Measurements from ENCODE around the gene SNX17. TPM values are rescaled to one million over a fixed set of nuclear protein-coding genes. Genes with fewer than 3 reads are reported as not detected.
"Not testable (repeated sequence)": the region's sequence is repeated elsewhere in the genome, so short reads cannot be mapped to it uniquely, and the experiment has no call there.

SNX17 gene
- total RNA-seq, 5 donors from 2014 or later (not counting 1 experiment from before 2014, with no cell fraction given) = 77.9 to 130 (median 121) TPM

DNA sequence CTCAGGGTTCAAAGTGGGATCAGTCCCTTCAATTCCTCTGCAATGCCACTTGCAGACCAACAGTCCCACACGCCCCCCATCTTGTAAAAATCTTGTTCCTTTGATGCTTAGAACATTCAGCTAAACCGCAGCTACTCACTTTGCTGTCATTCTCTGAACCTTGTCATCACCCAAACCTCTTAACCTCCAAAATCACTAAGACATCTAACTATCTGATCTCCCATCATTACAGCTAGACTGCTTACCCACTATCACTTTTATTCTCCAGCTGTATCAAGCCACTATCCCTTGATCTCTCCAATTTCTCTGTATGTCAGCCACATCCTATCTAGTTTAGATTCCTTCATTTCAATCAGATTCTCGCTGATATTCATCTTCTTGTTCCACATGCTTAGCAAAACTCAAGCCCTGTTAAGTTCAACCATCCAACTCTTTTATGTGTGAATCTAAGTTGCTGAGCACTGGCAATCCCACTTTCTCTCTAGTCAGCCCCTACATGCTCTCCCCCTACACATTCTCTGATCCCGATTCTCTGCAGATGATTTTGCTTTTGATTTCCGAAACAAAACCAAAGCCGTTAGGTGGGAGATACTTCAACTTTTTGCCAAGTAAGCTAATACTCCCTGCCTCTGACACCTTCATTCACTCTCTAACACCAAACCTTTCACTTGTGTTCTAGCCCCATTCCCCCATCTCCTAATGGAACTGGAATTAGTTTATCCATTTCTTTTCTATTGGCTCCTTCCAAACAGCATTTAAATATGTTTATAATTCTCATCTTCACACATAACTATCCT lies 18.4 kb upstream of the SNX17 start:
- Mint-ChIP-seq H3K27me3 (no peaks in the 10 kb centered on the region), H3K9me3 (no peaks in the 10 kb centered on the region), H3K4me3 (peak overlapping the region in 2 of 3 donors; percentile 5 to 29), H3K27ac (peak overlapping the region; percentile 65 to 71), H3K36me3 (peaks cover 10% of the 10 kb centered on the region), H3K4me1 (peaks cover 66 to 73% (median 70%) of the 10 kb centered on the region in 3 donors)
- ATAC-seq (replicated peaks in 1 of 4) (peak in 1 of 4 experiments; percentile 22), DNase-seq (peak in 3 of 35 experiments; percentile 2 to 37 (median 17))
- WGBS (ENCODE audit: insufficient coverage) = 36% methylated on average over 4 of the region's 6 CpGs
- ChIA-PET POLR2A (interaction anchor here in 1 of 2 donors (1.0 kb wide), 1 partner anchor 18 kb away, joined by 3 read pairs; the partner anchor contains the start of genes EIF2B4 and SNX17), CTCF (interaction anchor here in 1 of 2 donors (0.7 to 0.8 kb wide), 2 partner anchors 9 to 12 kb away, joined by 4 to 5 read pairs; no protein-coding TSS in a partner anchor)
- H3K36me3 ChIP-seq (ENCODE audit: control insufficient read depth in 2 of 2, extremely low read depth in 1 of 2, insufficient read depth in 1 of 2, low read length in 1 of 2) = no peaks in the 10 kb centered on the region
- H3K27ac ChIP-seq (ENCODE audit: low read length) = no peak overlapping the region
- H3K9me3 ChIP-seq = no peaks in the 10 kb centered on the region
- H3K4me1 ChIP-seq (ENCODE audit: control insufficient read depth in 1 of 2, extremely low read depth in 1 of 2, insufficient read depth in 2 of 2, low read length in 2 of 2) = peaks cover 7 to 40% of the 10 kb centered on the region in 2 experiments
- no peaks in the 10 kb centered on the region for H3K27me3 ChIP-seq (replicated peaks in 1 of 2; ENCODE audit: control insufficient read depth in 2 of 2, extremely low read depth in 1 of 2, insufficient read depth in 2 of 2, low read length in 1 of 2)
- no peak overlapping the region for H3K4me3 ChIP-seq (ENCODE audit: control insufficient read depth in 1 of 2, extremely low read depth in 1 of 2, low read length in 1 of 2)

DNA sequence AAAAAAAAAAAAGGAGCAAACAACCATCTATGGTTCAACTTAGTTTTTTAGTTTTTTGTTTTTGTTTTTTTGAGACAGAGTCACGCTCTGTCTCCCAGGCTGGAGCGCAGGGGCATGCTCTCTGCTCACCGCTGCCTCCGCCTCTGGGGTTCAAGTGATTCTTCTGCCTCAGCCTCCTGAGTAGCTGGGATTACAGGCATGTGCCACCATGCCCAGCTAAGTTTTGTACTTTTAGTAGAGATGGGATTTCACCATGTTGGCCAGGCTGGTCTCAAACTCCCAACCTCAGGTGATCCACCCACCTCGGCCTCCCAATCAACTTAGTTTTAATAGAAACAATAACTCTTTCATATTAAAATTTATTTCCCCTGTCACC lies 17.0 kb upstream of the SNX17 start:
- not testable (repeated sequence) for H3K27ac Mint-ChIP-seq; H3K27ac ChIP-seq (ENCODE audit: low read length); H3K27me3 ChIP-seq (replicated peaks in 1 of 2; ENCODE audit: control insufficient read depth in 2 of 2, extremely low read depth in 1 of 2, insufficient read depth in 2 of 2, low read length in 1 of 2); H3K27me3 Mint-ChIP-seq; H3K36me3 Mint-ChIP-seq; H3K9me3 Mint-ChIP-seq; DNase-seq; H3K36me3 ChIP-seq (ENCODE audit: control insufficient read depth in 2 of 2, extremely low read depth in 1 of 2, insufficient read depth in 1 of 2, low read length in 1 of 2); ATAC-seq (replicated peaks in 1 of 4); H3K9me3 ChIP-seq; H3K4me3 ChIP-seq (ENCODE audit: control insufficient read depth in 1 of 2, extremely low read depth in 1 of 2, low read length in 1 of 2)
- peaks cover 9 to 51% of the 10 kb centered on the region in 2 experiments for H3K4me1 ChIP-seq (ENCODE audit: control insufficient read depth in 1 of 2, extremely low read depth in 1 of 2, insufficient read depth in 2 of 2, low read length in 2 of 2)
- POLR2A ChIA-PET = interaction anchor here (0.6 to 0.7 kb wide), 3 partner anchors 19 to 1448 kb away, joined by 4 to 5 read pairs (median 4); no protein-coding TSS in a partner anchor
- CTCF ChIA-PET = interaction anchor here in 1 of 2 donors (0.7 kb wide), 1 partner anchor 12 kb away, joined by 4 read pairs; no protein-coding TSS in a partner anchor
- 100% methylated on average over 1 of the region's 5 CpGs for WGBS (ENCODE audit: insufficient coverage)
- Mint-ChIP-seq H3K4me1 (peaks cover 68 to 73% (median 68%) of the 10 kb centered on the region in 3 donors), H3K4me3 (peak overlapping the region in 1 of 3 donors; percentile 56)

DNA sequence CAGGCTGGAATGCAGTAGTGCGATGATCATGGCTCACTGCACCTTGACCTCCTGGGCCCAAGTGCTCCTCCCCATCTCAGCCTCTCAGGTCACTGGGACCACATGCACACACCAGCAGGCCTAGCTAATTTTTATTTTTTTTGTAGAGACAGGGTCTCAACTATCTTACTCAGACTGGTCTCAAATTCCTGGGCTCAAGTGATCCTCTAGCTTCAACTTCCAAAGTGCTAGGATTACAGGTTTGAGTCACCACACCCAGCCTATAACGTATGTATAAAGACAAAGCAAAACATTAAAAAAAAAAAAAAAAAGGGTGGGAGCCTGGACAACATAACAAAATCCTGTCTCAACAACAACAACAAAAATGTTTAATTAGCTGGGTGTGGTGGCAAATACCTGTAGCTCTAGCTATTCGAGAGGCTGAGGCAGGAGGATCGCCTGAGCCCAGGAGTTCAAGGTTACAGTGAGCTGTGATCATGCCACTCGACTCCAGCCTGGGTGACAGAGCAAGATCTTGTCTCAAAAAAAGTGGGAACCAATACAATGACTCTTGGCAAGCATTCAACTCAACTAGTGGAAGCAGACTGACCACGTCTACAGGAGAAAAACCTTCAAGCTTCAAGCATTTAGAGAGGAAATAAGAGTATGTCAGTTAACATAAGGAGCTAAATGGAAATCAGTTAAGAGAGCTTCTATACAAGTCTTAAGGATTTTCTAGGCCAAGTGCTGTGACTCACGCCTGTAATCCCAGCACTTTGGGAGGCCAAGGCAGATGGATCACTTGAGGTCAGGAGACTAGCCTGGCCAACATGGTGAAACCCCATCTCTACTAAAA lies 16.4 kb upstream of the SNX17 start:
- Mint-ChIP-seq H3K4me3 (peak overlapping the region; percentile 25 to 56 (median 50)), H3K9me3 (no peaks in the 10 kb centered on the region), H3K27ac (no peak overlapping the region), H3K4me1 (peaks cover 71 to 77% (median 71%) of the 10 kb centered on the region in 3 donors), H3K27me3 (no peaks in the 10 kb centered on the region), H3K36me3 (peaks cover 6% of the 10 kb centered on the region)
- DNase-seq (no peak), ATAC-seq (replicated peaks in 1 of 4) (no peak)
- POLR2A ChIA-PET = interaction anchor here (0.6 to 0.7 kb wide), 5 partner anchors 11 to 295 kb away, joined by 3 to 5 read pairs (median 4); no protein-coding TSS in a partner anchor
- WGBS (ENCODE audit: insufficient coverage) = 91% methylated on average over 4 of the region's 7 CpGs
- Histone ChIP-seq H3K27ac (ENCODE audit: low read length) (no peak overlapping the region), H3K27me3 (replicated peaks in 1 of 2; ENCODE audit: control insufficient read depth in 2 of 2, extremely low read depth in 1 of 2, insufficient read depth in 2 of 2, low read length in 1 of 2) (no peaks in the 10 kb centered on the region), H3K36me3 (ENCODE audit: control insufficient read depth in 2 of 2, extremely low read depth in 1 of 2, insufficient read depth in 1 of 2, low read length in 1 of 2) (no peaks in the 10 kb centered on the region), H3K4me3 (ENCODE audit: control insufficient read depth in 1 of 2, extremely low read depth in 1 of 2, low read length in 1 of 2) (no peak overlapping the region), H3K4me1 (ENCODE audit: control insufficient read depth in 1 of 2, extremely low read depth in 1 of 2, insufficient read depth in 2 of 2, low read length in 2 of 2) (peaks cover 9 to 52% of the 10 kb centered on the region in 2 experiments), H3K9me3 (no peaks in the 10 kb centered on the region)
- CTCF ChIA-PET = interaction anchor here in 1 of 2 donors (0.6 to 0.7 kb wide), 3 partner anchors 10 to 330 kb away, joined by 3 to 5 read pairs (median 4); no protein-coding TSS in a partner anchor

DNA sequence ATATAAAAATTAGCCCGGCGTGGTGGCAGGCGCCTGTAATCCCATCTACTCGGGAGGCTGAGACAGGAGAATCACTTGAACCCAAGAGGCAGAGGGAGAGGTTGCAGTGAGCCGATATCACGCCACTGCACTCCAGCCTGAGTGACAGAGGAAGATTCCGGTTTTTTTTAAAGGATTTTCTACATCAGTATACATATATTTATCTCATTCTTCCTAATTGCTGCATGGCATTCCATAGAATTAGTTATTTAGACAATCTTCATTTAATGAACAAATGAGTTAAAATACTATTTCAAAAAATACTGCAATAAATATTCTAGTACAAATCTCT lies 15.9 kb upstream of the SNX17 start:
- H3K9me3 ChIP-seq = no peaks in the 10 kb centered on the region
- no peak overlapping the region for H3K27ac ChIP-seq (ENCODE audit: low read length)
- Mint-ChIP-seq H3K4me1 (peaks cover 66 to 75% (median 69%) of the 10 kb centered on the region in 3 donors), H3K36me3 (peaks cover 6% of the 10 kb centered on the region), H3K27me3 (no peaks in the 10 kb centered on the region), H3K9me3 (no peaks in the 10 kb centered on the region), H3K27ac (no peak overlapping the region), H3K4me3 (peak overlapping the region; percentile 25 to 56 (median 50))
- WGBS (ENCODE audit: insufficient coverage) = no CpG with 5 or more reads among the region's 7 CpGs
- H3K4me1 ChIP-seq (ENCODE audit: control insufficient read depth in 1 of 2, extremely low read depth in 1 of 2, insufficient read depth in 2 of 2, low read length in 2 of 2) = peaks cover 9 to 52% of the 10 kb centered on the region in 2 experiments
- H3K4me3 ChIP-seq (ENCODE audit: control insufficient read depth in 1 of 2, extremely low read depth in 1 of 2, low read length in 1 of 2) = no peak overlapping the region
- no peaks in the 10 kb centered on the region for H3K36me3 ChIP-seq (ENCODE audit: control insufficient read depth in 2 of 2, extremely low read depth in 1 of 2, insufficient read depth in 1 of 2, low read length in 1 of 2)
- ChIA-PET POLR2A (interaction anchor here (0.6 kb wide), 3 partner anchors 10 to 294 kb away, joined by 3 to 5 read pairs (median 4); no protein-coding TSS in a partner anchor), CTCF (interaction anchor here in 1 of 2 donors (0.6 to 0.7 kb wide), 2 partner anchors 10 to 329 kb away, joined by 3 to 5 read pairs; no protein-coding TSS in a partner anchor)
- ATAC-seq (replicated peaks in 1 of 4) (no peak), DNase-seq (no peak)
- no peaks in the 10 kb centered on the region for H3K27me3 ChIP-seq (replicated peaks in 1 of 2; ENCODE audit: control insufficient read depth in 2 of 2, extremely low read depth in 1 of 2, insufficient read depth in 2 of 2, low read length in 1 of 2)

DNA sequence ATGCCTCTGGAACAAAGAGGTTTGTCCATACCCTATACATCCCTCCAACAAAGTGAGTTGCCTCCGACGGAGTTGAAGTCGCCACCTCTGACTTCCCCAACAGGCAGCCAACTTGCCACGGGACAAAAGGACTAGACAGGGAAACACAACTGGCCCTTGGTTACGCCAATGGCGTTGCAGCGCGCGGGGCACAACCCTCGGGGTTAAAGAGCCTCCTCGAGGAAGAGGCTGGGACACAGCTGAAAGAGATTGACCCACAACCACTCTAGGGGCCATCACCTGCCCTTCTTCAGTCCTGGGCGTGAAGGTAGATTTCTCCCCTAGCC lies 14.4 kb upstream of the SNX17 start:
- no peaks in the 10 kb centered on the region for H3K36me3 ChIP-seq (ENCODE audit: control insufficient read depth in 2 of 2, extremely low read depth in 1 of 2, insufficient read depth in 1 of 2, low read length in 1 of 2)
- ChIA-PET POLR2A (interaction anchor here in 1 of 2 donors (0.6 kb wide), 1 partner anchor 23 kb away, joined by 3 read pairs; no protein-coding TSS in a partner anchor), CTCF (interaction anchor here in 1 of 2 donors (1.0 to 1.3 kb wide), 3 partner anchors 33 to 54 kb away, joined by 3 to 6 read pairs (median 3); partner anchors contain the start of genes MPV17 and PPM1G)
- Mint-ChIP-seq H3K27ac (peak overlapping the region; percentile 97 to 99), H3K36me3 (no peaks in the 10 kb centered on the region), H3K4me3 (peak overlapping the region; percentile 93 to 100 (median 98)), H3K4me1 (peaks cover 61 to 66% (median 65%) of the 10 kb centered on the region in 3 donors), H3K27me3 (no peaks in the 10 kb centered on the region), H3K9me3 (no peaks in the 10 kb centered on the region)
- peaks cover 9 to 52% of the 10 kb centered on the region in 2 experiments for H3K4me1 ChIP-seq (ENCODE audit: control insufficient read depth in 1 of 2, extremely low read depth in 1 of 2, insufficient read depth in 2 of 2, low read length in 2 of 2)
- peak overlapping the region; percentile 91 for H3K27ac ChIP-seq (ENCODE audit: low read length)
- H3K4me3 ChIP-seq (ENCODE audit: control insufficient read depth in 1 of 2, extremely low read depth in 1 of 2, low read length in 1 of 2) = peak overlapping the region; percentile 94 to 98
- no peaks in the 10 kb centered on the region for H3K9me3 ChIP-seq
- 0% methylated on average over 4 of the region's 12 CpGs for WGBS (ENCODE audit: insufficient coverage)
- ATAC-seq (replicated peaks in 1 of 4) (peak; percentile 20 to 24 (median 23)), DNase-seq (peak in 2 of 35 experiments; percentile 22 to 25)
- no peaks in the 10 kb centered on the region for H3K27me3 ChIP-seq (replicated peaks in 1 of 2; ENCODE audit: control insufficient read depth in 2 of 2, extremely low read depth in 1 of 2, insufficient read depth in 2 of 2, low read length in 1 of 2)

Data from T-cell (primary cell).